ENCODE results near the gene LRRC38.

The LRRC38 gene

DNA sequence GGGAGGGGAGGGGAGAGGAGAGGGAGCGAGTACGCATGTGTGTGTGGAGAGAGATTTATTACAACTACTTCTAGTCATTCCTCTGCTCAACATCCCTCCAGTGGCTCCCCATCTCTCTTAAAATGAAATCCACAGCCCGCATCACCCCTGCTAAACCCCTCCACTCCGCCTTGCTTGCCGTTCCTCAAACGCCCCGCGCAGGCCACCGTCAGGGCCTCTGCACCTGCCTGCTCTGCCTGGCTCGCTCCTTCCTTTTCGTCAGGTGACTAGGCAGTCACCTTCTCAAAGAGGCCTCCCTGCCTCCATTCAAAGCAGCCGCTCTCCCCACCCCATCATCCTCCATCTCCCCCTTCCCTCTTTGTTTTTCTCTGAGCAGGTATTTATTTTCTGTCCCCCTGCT is 29.9 kb downstream of the LRRC38 start:
- no peak overlapping the region for H3K4me3 ChIP-seq (ENCODE audit: low read depth, low read length)
- no peak for DNase-seq (ENCODE audit: low read depth, low spot score)
- no peak for TF ChIP-seq CTCF (IDR thresholded peaks at IDR 0.05; ENCODE audit: low read depth, low read length)
- in situ Hi-C loops (cut with HindIII; ENCODE audit: low sequenced_read_pairs), result no loop called here

- DNase-seq (ENCODE audit: low read depth, low spot score), result no peak
- no peak overlapping the region for H3K4me3 ChIP-seq (ENCODE audit: low read depth, low read length)
- in situ Hi-C loops (cut with HindIII; ENCODE audit: low sequenced_read_pairs), result no loop called here
- TF ChIP-seq CTCF (IDR thresholded peaks at IDR 0.05; ENCODE audit: low read depth, low read length), result no peak
Measured at GRCh38 chr1:13482600-13482999, 31.2 kb downstream of the LRRC38 start.

- no peak for DNase-seq (ENCODE audit: low read depth, low spot score)
- no peak overlapping the region for H3K4me3 ChIP-seq (ENCODE audit: low read depth, low read length)
- TF ChIP-seq CTCF (IDR thresholded peaks at IDR 0.05; ENCODE audit: low read depth, low read length), result no peak
- in situ Hi-C loops (cut with HindIII; ENCODE audit: low sequenced_read_pairs), result no loop called here
Measured at GRCh38 chr1:13479171-13479856, 34.5 kb downstream of the LRRC38 start.

GRCh38 chr1:13478692-13479091 is 35.1 kb downstream of the LRRC38 start:
- no peak for TF ChIP-seq CTCF (IDR thresholded peaks at IDR 0.05; ENCODE audit: low read depth, low read length)
- DNase-seq (ENCODE audit: low read depth, low spot score), result no peak
- in situ Hi-C loops (cut with HindIII; ENCODE audit: low sequenced_read_pairs), result no loop called here
- no peak overlapping the region for H3K4me3 ChIP-seq (ENCODE audit: low read depth, low read length)

DNA sequence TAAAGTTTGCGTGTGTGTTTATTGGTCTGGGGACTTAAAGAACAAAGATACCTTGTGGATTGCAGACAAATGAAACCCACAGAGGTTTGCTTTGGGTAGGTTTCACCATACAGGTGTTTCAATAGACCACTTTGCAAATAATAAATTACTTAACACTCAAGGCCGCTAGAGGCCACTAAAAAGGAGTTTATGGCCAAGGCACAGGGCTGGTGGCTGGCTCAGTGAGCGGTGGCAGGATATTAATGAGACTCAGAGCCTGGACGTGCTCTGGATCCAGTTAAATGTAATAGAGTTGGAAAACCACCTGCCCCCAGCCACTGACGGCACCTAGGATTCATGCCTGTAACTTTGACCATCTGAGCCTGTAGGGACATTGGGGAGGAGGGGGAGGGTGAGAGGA is 44.5 kb downstream of the LRRC38 start:
- in situ Hi-C loops (cut with HindIII; ENCODE audit: low sequenced_read_pairs), result no loop called here
- no peak for DNase-seq (ENCODE audit: low read depth, low spot score)
- H3K4me3 ChIP-seq (ENCODE audit: low read depth, low read length), result no peak overlapping the region
- TF ChIP-seq CTCF (IDR thresholded peaks at IDR 0.05; ENCODE audit: low read depth, low read length), result no peak

GRCh38 chr1:13465515-13465914 is 48.3 kb downstream of the LRRC38 start:
- DNase-seq (ENCODE audit: low read depth, low spot score), result no peak
- in situ Hi-C loops (cut with HindIII; ENCODE audit: low sequenced_read_pairs), result no loop called here
- no peak overlapping the region for H3K4me3 ChIP-seq (ENCODE audit: low read depth, low read length)
- no peak for TF ChIP-seq CTCF (IDR thresholded peaks at IDR 0.05; ENCODE audit: low read depth, low read length)

Measured in astrocyte of the spinal cord (primary cell).